T-helper 2 cell treated with Interferon-gamma antibody and Interleukin-4, amounts not matched to agents 5 μg/mL and 100 μg/mL, for 36 hours (primary cell): Measurements from ENCODE around the gene RANBP9.
A peak's percentile ranks its signal among the peaks of the same experiment; 100 is the strongest.

Experiments used
- DNase-seq: peaks from one replicate; pipeline ENCODE4 v3.0.0; 2021; ENCODE audit warnings: low spot score
- H3K27ac Mint-ChIP-seq: one replicate; pipeline ENCODE4 v1.8.0; 2021; ENCODE audit warnings: mild to moderate bottlenecking, mixed read lengths
- H3K27me3 Mint-ChIP-seq: one replicate; pipeline ENCODE4 v1.8.0; 2021; ENCODE audit warnings: low read depth, mixed read lengths
- H3K36me3 Mint-ChIP-seq: one replicate; pipeline ENCODE4 v1.8.0; 2021; ENCODE audit warnings: low read depth, mixed read lengths
- H3K4me1 Mint-ChIP-seq: one replicate; pipeline ENCODE4 v1.8.0; 2021; ENCODE audit warnings: low read depth, mixed read lengths
- H3K4me3 Mint-ChIP-seq: one replicate; pipeline ENCODE4 v1.8.0; 2022; ENCODE audit warnings: mild to moderate bottlenecking, moderate library complexity, mixed read lengths
- H3K9me3 Mint-ChIP-seq: one replicate; pipeline ENCODE4 v1.8.0; 2021; ENCODE audit warnings: mixed read lengths

Gene RANBP9

DNA sequence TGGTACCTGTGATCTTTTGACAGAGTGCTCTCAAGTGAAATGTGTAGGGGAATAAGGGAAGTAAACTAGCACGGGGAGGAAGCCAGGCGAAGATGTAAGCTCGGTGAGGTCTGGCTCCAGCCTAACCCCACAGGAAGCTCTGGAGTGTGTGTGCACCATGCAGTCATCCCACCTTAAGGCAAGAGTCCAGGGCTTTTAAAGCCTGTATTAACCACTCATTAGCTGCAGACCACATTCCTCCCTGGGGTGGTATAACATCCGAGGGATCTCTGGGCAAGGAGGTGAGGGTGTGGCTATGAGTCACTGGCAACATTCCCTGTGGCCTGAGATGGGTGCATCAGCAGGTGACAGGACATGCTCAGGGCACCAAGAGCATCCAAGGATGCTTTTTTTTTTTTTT, 12.5 kb upstream of the RANBP9 start:
- peaks cover 15% of the 10 kb centered on the region for H3K4me1 Mint-ChIP-seq
- no peak for DNase-seq
- no peaks in the 10 kb centered on the region for H3K36me3 Mint-ChIP-seq
- no peak overlapping the region for H3K27ac Mint-ChIP-seq
- H3K27me3 Mint-ChIP-seq, result no peaks in the 10 kb centered on the region
- no peaks in the 10 kb centered on the region for H3K9me3 Mint-ChIP-seq
- H3K4me3 Mint-ChIP-seq, result no peak overlapping the region

DNA sequence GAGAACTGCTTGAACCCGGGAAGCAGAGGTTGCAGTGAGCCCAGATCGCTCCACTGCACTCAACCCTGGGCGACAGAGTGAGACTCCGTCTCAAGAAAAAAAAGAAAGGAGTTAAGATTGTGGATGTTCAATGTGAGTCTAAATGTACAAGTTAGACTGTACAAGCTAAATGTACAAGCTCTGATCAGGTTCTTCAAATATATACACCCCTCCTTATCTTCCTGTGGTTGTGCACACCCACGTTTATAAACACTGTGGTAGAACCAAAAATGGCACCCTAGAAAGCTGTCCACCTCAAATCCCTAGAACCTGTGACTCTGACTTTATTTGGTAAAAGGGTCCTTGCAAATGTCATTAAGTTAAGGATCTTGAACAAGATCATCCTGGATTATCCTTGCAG, 11.2 kb upstream of the RANBP9 start:
- Mint-ChIP-seq H3K4me1 (peaks cover 15% of the 10 kb centered on the region), H3K9me3 (peaks cover 8% of the 10 kb centered on the region), H3K4me3 (no peak overlapping the region), H3K36me3 (peaks cover 4% of the 10 kb centered on the region), H3K27ac (no peak overlapping the region), H3K27me3 (no peaks in the 10 kb centered on the region)
- no peak for DNase-seq

DNA sequence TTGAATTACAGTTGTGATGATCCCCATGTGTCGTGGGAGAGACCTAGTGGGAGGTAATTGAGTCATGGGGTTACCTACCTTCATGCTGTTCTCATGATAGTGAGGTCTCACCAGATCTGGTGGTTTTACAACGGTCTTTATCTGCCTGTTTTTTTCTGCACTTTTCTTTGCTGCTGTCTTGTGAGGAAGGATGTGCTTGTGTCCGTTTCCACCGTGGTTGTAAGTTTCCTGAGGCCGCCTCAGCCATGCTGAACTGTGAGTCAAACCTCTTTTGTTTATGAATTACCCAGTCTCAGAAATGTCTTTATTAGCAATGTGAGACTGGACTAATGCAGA, 6.5 kb upstream of the RANBP9 start:
- DNase-seq, result no peak
- H3K27me3 Mint-ChIP-seq, result no peaks in the 10 kb centered on the region
- H3K36me3 Mint-ChIP-seq, result peaks cover 10% of the 10 kb centered on the region
- H3K27ac Mint-ChIP-seq, result no peak overlapping the region
- no peak overlapping the region for H3K4me3 Mint-ChIP-seq
- peaks cover 19% of the 10 kb centered on the region for H3K9me3 Mint-ChIP-seq
- H3K4me1 Mint-ChIP-seq, result peaks cover 22% of the 10 kb centered on the region

DNA sequence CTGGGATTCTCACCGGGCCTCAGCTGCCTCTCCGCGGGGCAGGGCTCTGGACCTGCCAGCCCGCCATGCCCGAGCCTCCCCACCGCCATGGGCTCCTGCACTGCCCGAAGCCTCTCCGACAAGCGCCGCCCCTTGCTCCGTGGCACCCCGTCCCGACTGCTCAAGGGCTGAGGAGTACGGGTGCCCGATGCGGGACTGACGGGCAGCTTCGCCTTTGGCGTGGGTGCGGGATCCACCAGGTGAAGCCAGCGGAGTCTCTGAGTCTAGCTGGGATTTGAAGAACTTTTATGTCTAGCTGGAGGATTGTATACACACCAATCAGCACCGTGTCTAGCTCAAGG, 5.3 kb upstream of the RANBP9 start:
- Mint-ChIP-seq H3K9me3 (peaks cover 19% of the 10 kb centered on the region), H3K36me3 (peaks cover 10% of the 10 kb centered on the region), H3K27ac (no peak overlapping the region), H3K4me3 (no peak overlapping the region), H3K27me3 (no peaks in the 10 kb centered on the region), H3K4me1 (peaks cover 31% of the 10 kb centered on the region)
- DNase-seq, result no peak

DNA sequence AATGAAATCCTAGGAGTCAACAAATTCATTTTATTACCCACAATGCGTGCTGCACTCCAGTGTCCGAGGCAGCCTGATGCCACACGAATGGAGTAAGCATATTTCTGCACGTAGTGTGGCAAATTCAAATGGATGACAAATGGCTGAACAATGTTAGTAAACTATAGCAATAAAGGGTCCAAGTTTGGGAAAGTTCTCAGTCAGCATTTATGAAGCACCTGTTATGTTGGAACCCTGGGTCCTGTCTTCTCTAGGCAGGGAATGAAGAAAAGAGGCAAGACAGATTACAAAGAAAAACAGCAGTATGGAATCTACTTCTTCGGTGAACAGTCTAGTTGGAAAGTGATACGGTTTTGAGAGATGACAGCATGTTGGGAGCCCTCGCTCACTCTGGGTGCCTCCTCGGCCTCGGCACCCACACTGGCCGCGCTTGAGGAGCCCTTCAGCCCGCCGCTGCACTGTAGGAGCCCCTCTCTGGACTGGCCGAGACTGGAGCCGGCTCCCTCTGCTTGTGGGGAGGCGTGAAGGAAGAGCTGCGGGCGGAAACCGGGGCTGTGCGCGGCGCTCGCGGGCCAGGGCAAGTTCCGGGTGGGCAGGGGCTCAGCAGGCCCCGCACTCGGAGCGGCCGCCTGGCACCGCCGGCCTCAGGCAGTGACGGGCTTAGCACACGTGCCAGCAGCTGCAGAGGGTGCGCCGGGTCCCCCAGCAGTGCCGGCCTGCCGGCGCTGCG, 4.8 kb upstream of the RANBP9 start:
- H3K36me3 Mint-ChIP-seq, result peaks cover 10% of the 10 kb centered on the region
- H3K4me3 Mint-ChIP-seq, result no peak overlapping the region
- H3K9me3 Mint-ChIP-seq, result peaks cover 19% of the 10 kb centered on the region
- H3K27ac Mint-ChIP-seq, result no peak overlapping the region
- no peak for DNase-seq
- no peaks in the 10 kb centered on the region for H3K27me3 Mint-ChIP-seq
- H3K4me1 Mint-ChIP-seq, result peaks cover 31% of the 10 kb centered on the region

DNA sequence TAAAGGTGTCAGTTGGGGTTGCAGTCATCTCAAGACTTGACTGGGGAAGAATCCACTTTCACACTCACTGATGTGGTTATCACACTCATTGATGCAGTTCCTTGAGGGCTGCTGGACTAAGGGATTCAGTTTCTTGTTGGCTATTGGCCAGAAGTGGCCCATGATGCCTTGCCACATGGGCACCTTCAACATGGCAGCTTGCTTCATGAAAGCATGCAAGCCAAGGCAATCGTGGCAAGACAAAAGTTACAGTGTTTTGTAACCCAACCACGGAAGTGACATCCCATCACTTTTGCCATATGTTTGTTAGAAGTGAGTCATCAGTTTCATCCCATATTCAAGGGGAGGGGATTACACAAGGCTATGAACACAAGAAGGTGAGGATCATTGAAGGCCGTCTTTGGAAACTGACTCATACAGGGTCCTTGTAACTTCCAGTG, 3.8 kb upstream of the RANBP9 start:
- Mint-ChIP-seq H3K4me3 (no peak overlapping the region), H3K4me1 (peaks cover 31% of the 10 kb centered on the region), H3K9me3 (peaks cover 19% of the 10 kb centered on the region), H3K36me3 (peaks cover 10% of the 10 kb centered on the region), H3K27ac (peak overlapping the region; percentile 63), H3K27me3 (no peaks in the 10 kb centered on the region)
- peak; percentile 50 for DNase-seq

DNA sequence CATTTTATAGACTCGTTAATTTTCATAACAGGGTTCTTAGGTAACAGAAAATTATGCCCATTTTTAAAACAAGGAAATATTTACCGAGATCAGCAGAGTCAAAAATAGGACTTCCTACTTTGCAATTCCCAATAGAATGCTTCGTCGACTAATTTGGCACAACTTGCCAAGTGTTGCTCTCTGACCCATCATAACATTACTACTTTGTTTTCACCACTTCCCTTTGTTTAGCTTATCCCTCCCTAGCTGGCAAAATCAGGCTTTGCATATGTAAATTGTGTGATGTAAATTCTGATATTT, 914 bp upstream of the RANBP9 start:
- H3K9me3 Mint-ChIP-seq, result peaks cover 9% of the 10 kb centered on the region
- DNase-seq, result no peak
- peak overlapping the region; percentile 97 for H3K27ac Mint-ChIP-seq
- H3K4me1 Mint-ChIP-seq, result peaks cover 55% of the 10 kb centered on the region
- H3K4me3 Mint-ChIP-seq, result peak overlapping the region; percentile 95
- H3K36me3 Mint-ChIP-seq, result peaks cover 16% of the 10 kb centered on the region
- no peaks in the 10 kb centered on the region for H3K27me3 Mint-ChIP-seq

DNA sequence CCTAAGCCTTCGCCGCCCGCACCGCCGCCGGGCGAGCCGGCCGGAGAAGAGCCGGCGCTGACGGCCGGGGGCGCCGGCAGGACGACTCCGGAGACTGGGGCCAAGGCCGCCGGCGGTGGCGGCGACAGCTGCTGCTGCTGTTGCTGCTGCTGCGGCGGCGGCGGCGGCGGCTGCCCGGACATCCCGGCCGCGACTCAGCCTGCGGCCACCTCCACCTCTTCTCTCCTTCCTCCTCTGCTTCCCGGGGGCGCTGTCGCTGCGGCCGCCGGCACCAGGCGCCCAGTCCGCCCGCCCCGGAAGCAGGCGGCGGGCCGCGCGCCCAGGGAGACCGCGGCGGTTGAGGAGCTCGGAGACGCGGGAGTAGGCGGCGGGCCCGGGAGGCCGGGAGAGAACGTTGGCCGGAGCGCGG, 307 bp downstream of the RANBP9 start:
- H3K9me3 Mint-ChIP-seq, result peaks cover 3% of the 10 kb centered on the region
- no peaks in the 10 kb centered on the region for H3K27me3 Mint-ChIP-seq
- H3K4me1 Mint-ChIP-seq, result peaks cover 57% of the 10 kb centered on the region
- peak; percentile 84 for DNase-seq
- peak overlapping the region; percentile 10 for H3K4me3 Mint-ChIP-seq
- peak overlapping the region; percentile 57 for H3K27ac Mint-ChIP-seq
- H3K36me3 Mint-ChIP-seq, result peaks cover 16% of the 10 kb centered on the region

DNA sequence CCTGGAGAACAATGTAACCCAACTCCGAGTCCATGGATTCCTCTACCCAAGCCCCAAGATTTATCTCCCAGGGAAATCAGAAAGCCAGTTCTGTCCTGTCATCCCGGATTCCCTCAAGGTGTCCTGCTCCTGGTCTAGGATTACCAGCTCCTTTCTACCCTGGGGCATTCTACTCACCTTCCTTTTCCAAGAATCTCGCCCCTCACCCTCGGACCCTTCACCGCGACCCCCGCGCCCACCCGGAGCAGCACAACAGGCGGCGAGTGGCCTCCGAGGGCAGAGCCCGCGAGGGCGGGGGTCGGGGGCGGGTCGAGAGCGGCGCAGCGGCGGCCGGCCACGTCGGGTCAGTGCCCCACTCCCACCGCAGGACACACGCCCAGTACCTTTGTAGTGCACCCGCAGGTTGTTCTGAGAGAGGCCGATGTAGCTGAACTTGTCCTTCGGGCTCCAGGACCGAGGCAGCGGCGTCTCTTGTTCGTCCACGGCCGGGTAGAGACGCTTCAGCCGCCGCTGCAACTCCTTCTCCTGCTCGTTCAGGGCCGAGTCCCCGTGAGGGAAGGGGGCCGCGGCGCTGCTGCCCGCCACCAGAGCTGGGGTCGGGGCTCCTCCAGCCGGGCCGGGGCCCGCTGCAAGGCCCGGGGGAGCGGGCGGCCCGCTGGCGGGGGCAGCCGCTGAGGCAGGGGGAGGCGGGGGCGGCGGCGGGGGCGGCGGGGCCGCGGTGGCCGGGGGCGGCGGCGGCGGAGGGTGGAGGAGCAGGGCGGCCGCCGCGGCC, 897 bp downstream of the RANBP9 start:
- Mint-ChIP-seq H3K4me1 (peaks cover 54% of the 10 kb centered on the region), H3K27ac (peak overlapping the region; percentile 95), H3K9me3 (no peaks in the 10 kb centered on the region), H3K27me3 (no peaks in the 10 kb centered on the region), H3K4me3 (peak overlapping the region; percentile 94), H3K36me3 (peaks cover 15% of the 10 kb centered on the region)
- peak; percentile 27 for DNase-seq

DNA sequence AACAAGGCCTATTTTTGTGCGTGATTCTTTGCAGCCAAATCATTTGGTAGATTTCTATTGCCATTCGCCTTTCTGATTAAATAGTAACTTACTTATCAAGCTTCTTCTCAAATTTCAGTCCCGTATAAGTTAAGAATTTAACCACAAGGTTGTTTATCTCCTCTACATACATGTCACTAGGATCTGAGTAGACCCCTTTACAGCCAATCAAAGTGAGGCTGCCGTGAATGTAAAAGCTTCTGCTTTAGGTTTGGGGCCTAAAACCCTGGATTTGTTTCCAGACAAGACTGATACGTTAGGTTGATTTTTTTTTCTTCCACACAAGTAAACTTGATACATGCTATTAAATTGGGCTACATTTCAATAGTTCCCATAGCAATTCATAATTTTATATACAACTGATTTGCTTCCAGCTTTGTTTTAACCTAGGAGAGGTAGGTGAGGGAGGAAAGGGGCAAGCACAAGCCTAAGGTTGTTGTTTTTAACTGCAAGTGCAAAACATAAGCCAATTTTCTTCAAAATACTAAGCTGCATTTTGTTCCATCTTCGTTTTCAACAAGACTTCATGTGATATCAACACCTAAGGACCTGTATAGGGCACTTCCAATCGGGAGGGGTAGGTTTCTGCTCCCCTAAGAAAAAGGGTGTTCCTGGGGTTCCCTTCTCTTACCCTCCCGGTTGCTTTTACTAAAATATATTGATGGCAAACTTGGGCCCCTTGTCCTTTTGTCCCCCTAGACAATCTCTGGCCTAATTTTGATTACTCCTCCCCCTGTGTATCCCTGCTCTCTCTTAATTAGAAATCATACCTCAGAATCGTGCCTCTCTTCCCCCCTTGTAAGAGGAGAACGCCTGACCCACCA, 1.7 kb downstream of the RANBP9 start:
- H3K27ac Mint-ChIP-seq, result peak overlapping the region; percentile 95
- no peaks in the 10 kb centered on the region for H3K9me3 Mint-ChIP-seq
- DNase-seq, result no peak
- H3K27me3 Mint-ChIP-seq, result no peaks in the 10 kb centered on the region
- peaks cover 16% of the 10 kb centered on the region for H3K36me3 Mint-ChIP-seq
- peaks cover 46% of the 10 kb centered on the region for H3K4me1 Mint-ChIP-seq
- peak overlapping the region; percentile 94 for H3K4me3 Mint-ChIP-seq

DNA sequence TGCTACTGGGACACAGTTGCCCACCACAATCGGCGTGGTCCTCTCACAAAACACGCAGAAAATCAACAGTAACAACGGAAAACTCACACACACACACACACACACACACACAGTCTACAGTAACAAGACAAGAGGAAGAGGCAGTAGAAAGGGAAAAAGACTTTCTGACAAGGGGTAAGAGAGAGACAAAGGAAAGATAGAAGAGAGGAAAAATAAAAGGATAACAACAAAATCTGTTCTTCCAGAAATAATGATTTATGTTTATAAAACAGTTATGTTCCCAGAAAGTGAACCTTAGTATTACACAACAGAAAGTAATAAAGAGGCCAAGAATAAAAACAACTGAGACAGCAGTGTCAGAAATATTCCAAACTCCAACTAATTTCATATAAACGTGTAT, 2.9 kb downstream of the RANBP9 start:
- peak overlapping the region; percentile 94 for H3K4me3 Mint-ChIP-seq
- no peaks in the 10 kb centered on the region for H3K9me3 Mint-ChIP-seq
- no peaks in the 10 kb centered on the region for H3K27me3 Mint-ChIP-seq
- H3K4me1 Mint-ChIP-seq, result peaks cover 41% of the 10 kb centered on the region
- H3K27ac Mint-ChIP-seq, result peak overlapping the region; percentile 95
- no peak for DNase-seq
- H3K36me3 Mint-ChIP-seq, result peaks cover 16% of the 10 kb centered on the region

DNA sequence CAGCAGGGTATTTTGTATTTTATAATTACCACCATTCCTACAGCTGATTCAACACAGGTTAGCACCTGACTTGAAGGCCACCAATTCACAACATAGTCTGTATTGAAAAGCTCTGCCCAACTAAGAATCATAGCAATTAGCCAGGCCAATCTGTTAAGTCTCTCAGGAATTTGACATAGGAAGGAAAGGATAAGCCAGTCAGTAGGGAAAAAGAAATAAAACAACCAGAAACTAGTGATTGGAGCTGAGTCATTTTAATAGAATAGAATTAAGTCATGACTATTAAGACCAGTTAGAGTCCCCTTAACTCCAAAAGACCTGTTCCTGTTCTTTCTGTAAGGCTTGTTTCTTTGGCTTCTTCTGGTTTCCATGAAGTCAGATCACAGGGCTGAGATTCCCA, 8.1 kb downstream of the RANBP9 start:
- peaks cover 12% of the 10 kb centered on the region for H3K36me3 Mint-ChIP-seq
- H3K9me3 Mint-ChIP-seq, result no peaks in the 10 kb centered on the region
- peaks cover 21% of the 10 kb centered on the region for H3K4me1 Mint-ChIP-seq
- no peak overlapping the region for H3K27ac Mint-ChIP-seq
- no peak for DNase-seq
- H3K27me3 Mint-ChIP-seq, result no peaks in the 10 kb centered on the region
- no peak overlapping the region for H3K4me3 Mint-ChIP-seq

DNA sequence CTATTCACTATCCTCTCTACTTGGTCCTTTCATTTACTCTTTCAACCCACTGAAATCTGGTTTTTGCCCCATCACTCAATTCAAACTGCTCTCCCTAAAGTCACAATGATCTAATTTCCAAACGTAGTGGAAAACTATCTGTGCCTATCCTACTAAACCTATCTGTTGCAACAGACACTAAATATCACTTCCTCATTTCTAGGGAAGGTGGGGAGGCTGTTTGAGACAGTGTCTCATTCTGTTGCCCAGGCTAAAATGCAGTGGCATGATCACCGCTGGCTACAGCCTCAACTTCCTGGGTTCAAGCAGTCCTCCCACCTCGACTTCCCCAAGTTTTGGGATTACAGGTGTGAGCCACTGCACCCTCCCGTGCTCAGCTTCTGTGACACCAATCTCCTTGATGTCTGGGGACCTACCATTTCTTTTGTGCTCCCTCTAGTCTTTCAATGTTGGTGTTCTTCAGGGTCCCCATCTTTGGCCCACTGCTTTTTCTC, 8.8 kb downstream of the RANBP9 start:
- Mint-ChIP-seq H3K27ac (no peak overlapping the region), H3K9me3 (no peaks in the 10 kb centered on the region), H3K4me3 (no peak overlapping the region), H3K27me3 (no peaks in the 10 kb centered on the region), H3K36me3 (peaks cover 14% of the 10 kb centered on the region), H3K4me1 (peaks cover 20% of the 10 kb centered on the region)
- DNase-seq, result no peak

DNA sequence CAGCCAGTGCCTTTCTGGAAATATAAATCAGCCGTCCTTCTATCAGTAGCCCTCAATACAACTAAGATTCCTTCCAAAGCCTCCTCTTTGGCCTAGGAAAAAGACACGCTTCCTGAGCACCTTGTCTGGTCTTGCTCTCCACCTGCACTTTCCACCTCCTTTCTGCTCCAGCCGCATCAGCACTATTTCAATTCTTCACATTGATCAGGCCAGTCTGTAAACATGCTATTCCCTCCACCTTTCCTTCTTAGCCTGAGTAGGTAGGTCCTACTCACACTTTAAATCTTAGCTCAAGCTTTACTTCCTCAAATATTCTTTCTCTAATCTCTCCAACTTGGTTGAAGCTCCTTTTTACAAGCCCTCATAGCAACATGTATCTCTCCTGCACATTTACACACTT, 11.4 kb downstream of the RANBP9 start:
- no peak for DNase-seq
- H3K27ac Mint-ChIP-seq, result no peak overlapping the region
- H3K36me3 Mint-ChIP-seq, result peaks cover 18% of the 10 kb centered on the region
- peaks cover 37% of the 10 kb centered on the region for H3K4me1 Mint-ChIP-seq
- no peak overlapping the region for H3K4me3 Mint-ChIP-seq
- no peaks in the 10 kb centered on the region for H3K9me3 Mint-ChIP-seq
- no peaks in the 10 kb centered on the region for H3K27me3 Mint-ChIP-seq
